Progenitor cell of endocrine pancreas (in vitro differentiated cells): ENCODE data around the gene IGF1R. TPM values are rescaled to one million over a fixed set of nuclear protein-coding genes. Genes with fewer than 3 reads are reported as not detected.

Source experiments
- DNase-seq: peaks from one replicate; pipeline ENCODE4 v3.0.0; 2021; ENCODE audit warnings: low spot score; ENCODE audit not compliant: unreplicated experiment
- H3K27ac Mint-ChIP-seq: 2 replicates; pipeline ENCODE4 v1.8.0; 2021; ENCODE audit warnings: mild to moderate bottlenecking, moderate library complexity, mixed read lengths
- H3K27me3 Mint-ChIP-seq: 2 replicates; pipeline ENCODE4 v1.8.0; 2021; ENCODE audit warnings: mixed read lengths
- H3K36me3 Mint-ChIP-seq: 2 replicates; pipeline ENCODE4 v1.8.0; 2022; ENCODE audit warnings: mixed read lengths; ENCODE audit not compliant: insufficient read depth
- H3K4me1 Mint-ChIP-seq: 2 replicates; pipeline ENCODE4 v1.8.0; 2021; ENCODE audit warnings: low read depth, mixed read lengths
- H3K4me3 Mint-ChIP-seq: 2 replicates; pipeline ENCODE4 v1.8.0; 2021; ENCODE audit warnings: low read depth, mild to moderate bottlenecking, moderate library complexity, mixed read lengths
- H3K9me3 Mint-ChIP-seq: 2 replicates; pipeline ENCODE4 v1.8.0; 2021; ENCODE audit warnings: low read depth, mixed read lengths
- CTCF ChIP-seq: fragments of 200-600 bp; sonication (generic); IDR thresholded peaks from one replicate; pipeline ENCODE4 v1.5.0; 2021; ENCODE audit warnings: antibody characterized with exemption, mild to moderate bottlenecking; ENCODE audit not compliant: unreplicated experiment
- microRNA-seq: library from miRNA; unstranded; fragments of <30 nt; microRNA quantifications from one replicate; pipeline ENCODE4 v1.1.0, GENCODE V29; 2020; ENCODE audit warnings: borderline number of aligned reads; ENCODE audit not compliant: unreplicated experiment
- total RNA-seq: library from RNA; stranded (reverse); gene quantifications from 2 replicates; pipeline ENCODE4 v1.2.1, GENCODE V29; 2021

IGF1R gene
- total RNA-seq, 1 donor from 2014 or later, result 106 TPM

DNA sequence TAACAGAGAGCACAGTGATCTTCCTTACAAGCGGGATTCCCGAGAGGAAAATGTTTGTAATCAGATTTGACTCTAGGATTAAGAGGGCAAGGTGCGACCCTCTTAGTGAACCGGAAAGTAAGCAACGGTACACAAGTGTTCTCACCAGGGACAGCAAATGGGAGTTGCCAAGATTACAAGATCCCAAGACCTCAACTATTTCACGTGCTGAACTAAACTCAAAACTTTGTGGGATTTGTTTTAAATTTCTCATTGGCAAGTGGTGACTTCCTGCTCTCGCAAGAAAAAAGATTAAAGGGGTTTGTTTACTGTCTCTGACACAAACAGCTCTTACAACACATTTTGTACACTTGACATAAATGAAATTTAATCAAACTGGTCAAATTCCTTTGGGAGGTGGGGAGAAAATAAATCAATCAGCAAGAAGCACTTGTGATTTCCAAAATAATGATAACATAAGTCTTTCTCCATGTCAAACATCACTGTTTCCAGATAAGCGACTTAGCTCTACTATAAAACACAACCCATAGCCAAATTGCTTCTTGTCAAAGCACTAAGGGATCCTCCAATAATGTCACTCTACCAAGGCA lies 361.5 kb downstream of the IGF1R start:
- Mint-ChIP-seq H3K4me1 (peaks cover 12% of the 10 kb centered on the region), H3K9me3 (no peaks in the 10 kb centered on the region), H3K27me3 (peaks cover 13% of the 10 kb centered on the region), H3K4me3 (no peak overlapping the region), H3K36me3 (no peaks in the 10 kb centered on the region), H3K27ac (no peak overlapping the region)
- no peak for DNase-seq
- TF ChIP-seq CTCF, result no peak

DNA sequence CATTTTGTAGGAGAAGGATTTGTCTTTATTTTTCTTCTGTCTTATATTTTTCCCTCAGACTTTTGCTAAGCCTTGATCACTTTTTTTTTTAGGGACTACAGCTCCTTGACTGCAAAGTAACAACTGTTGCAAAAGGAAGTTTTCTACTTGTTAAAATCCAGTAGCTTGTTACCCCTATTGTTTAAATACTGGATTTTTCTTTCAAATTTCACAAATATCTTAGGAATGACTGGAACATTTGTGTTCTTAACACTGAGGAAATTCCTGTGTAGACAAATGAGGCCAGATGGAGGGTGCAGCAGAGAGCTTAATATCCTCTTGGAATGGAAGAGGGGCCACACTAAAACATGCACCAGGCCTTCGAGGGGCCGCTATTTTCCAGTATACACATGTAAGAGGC lies 362.4 kb downstream of the IGF1R start:
- DNase-seq, result no peak
- Mint-ChIP-seq H3K27ac (no peak overlapping the region), H3K4me3 (no peak overlapping the region), H3K36me3 (no peaks in the 10 kb centered on the region), H3K27me3 (peaks cover 12% of the 10 kb centered on the region), H3K4me1 (peaks cover 12% of the 10 kb centered on the region), H3K9me3 (no peaks in the 10 kb centered on the region)
- TF ChIP-seq CTCF, result no peak

Small RNAs within 50 kb of the gene (microRNA-seq; reads per million reads assigned to microRNA genes)
- gene MIR4714, result not detected
